Measurements from ENCODE around the gene ADGRF4. TPM values are rescaled to one million over a fixed set of nuclear protein-coding genes. Genes with fewer than 3 reads are reported as not detected.

ADGRF4 gene
- total RNA-seq, 1 donor from 2014 or later = 2.6 TPM

GRCh38 chr6:47681201-47681990 is 17.0 kb upstream of the ADGRF4 start:
- Mint-ChIP-seq H3K4me1 (ENCODE audit: low read depth) (no peaks in the 10 kb centered on the region), H3K4me3 (ENCODE audit: low read depth) (no peak overlapping the region), H3K27ac (no peak overlapping the region), H3K9me3 (ENCODE audit: low read depth) (no peaks in the 10 kb centered on the region), H3K27me3 (no peaks in the 10 kb centered on the region), H3K36me3 (ENCODE audit: insufficient read depth) (peaks cover under 1% of the 10 kb centered on the region)
- DNase-seq (ENCODE audit: low spot score, unreplicated experiment) = no peak
- TF ChIP-seq CTCF (IDR thresholded peaks at IDR 0.05; ENCODE audit: unreplicated experiment) = no peak

GRCh38 chr6:47686411-47686810 is 12.0 kb upstream of the ADGRF4 start:
- Mint-ChIP-seq H3K9me3 (ENCODE audit: low read depth) (no peaks in the 10 kb centered on the region), H3K27ac (no peak overlapping the region), H3K36me3 (ENCODE audit: insufficient read depth) (peaks cover 1% of the 10 kb centered on the region), H3K4me3 (ENCODE audit: low read depth) (no peak overlapping the region), H3K27me3 (no peaks in the 10 kb centered on the region), H3K4me1 (ENCODE audit: low read depth) (peaks cover 4% of the 10 kb centered on the region)
- DNase-seq (ENCODE audit: low spot score, unreplicated experiment) = no peak
- no peak for TF ChIP-seq CTCF (IDR thresholded peaks at IDR 0.05; ENCODE audit: unreplicated experiment)

GRCh38 chr6:47687432-47687831 is 10.9 kb upstream of the ADGRF4 start:
- H3K4me3 Mint-ChIP-seq (ENCODE audit: low read depth) = no peak overlapping the region
- H3K4me1 Mint-ChIP-seq (ENCODE audit: low read depth) = peaks cover 4% of the 10 kb centered on the region
- peaks cover 1% of the 10 kb centered on the region for H3K36me3 Mint-ChIP-seq (ENCODE audit: insufficient read depth)
- DNase-seq (ENCODE audit: low spot score, unreplicated experiment) = no peak
- no peaks in the 10 kb centered on the region for H3K9me3 Mint-ChIP-seq (ENCODE audit: low read depth)
- no peak for TF ChIP-seq CTCF (IDR thresholded peaks at IDR 0.05; ENCODE audit: unreplicated experiment)
- H3K27ac Mint-ChIP-seq = no peak overlapping the region
- H3K27me3 Mint-ChIP-seq = no peaks in the 10 kb centered on the region

- H3K4me1 Mint-ChIP-seq (ENCODE audit: low read depth) = peaks cover 4% of the 10 kb centered on the region
- no peak for DNase-seq (ENCODE audit: low spot score, unreplicated experiment)
Observed at GRCh38 chr6:47690214-47690613, 8.2 kb upstream of the ADGRF4 start.

GRCh38 chr6:47690791-47691190 is 7.6 kb upstream of the ADGRF4 start:
- H3K36me3 Mint-ChIP-seq (ENCODE audit: insufficient read depth) = peaks cover 1% of the 10 kb centered on the region
- H3K9me3 Mint-ChIP-seq (ENCODE audit: low read depth) = no peaks in the 10 kb centered on the region
- no peak for TF ChIP-seq CTCF (IDR thresholded peaks at IDR 0.05; ENCODE audit: unreplicated experiment)
- no peaks in the 10 kb centered on the region for H3K27me3 Mint-ChIP-seq
- H3K4me3 Mint-ChIP-seq (ENCODE audit: low read depth) = no peak overlapping the region
- H3K27ac Mint-ChIP-seq = no peak overlapping the region
- no peak for DNase-seq (ENCODE audit: low spot score, unreplicated experiment)
- peaks cover 4% of the 10 kb centered on the region for H3K4me1 Mint-ChIP-seq (ENCODE audit: low read depth)

More at GRCh38 chr6:47690214-47690613, 8.2 kb upstream of the ADGRF4 start:
- H3K27me3 Mint-ChIP-seq = no peaks in the 10 kb centered on the region
- H3K27ac Mint-ChIP-seq = no peak overlapping the region
- no peaks in the 10 kb centered on the region for H3K9me3 Mint-ChIP-seq (ENCODE audit: low read depth)
- TF ChIP-seq CTCF (IDR thresholded peaks at IDR 0.05; ENCODE audit: unreplicated experiment) = no peak
- H3K4me3 Mint-ChIP-seq (ENCODE audit: low read depth) = no peak overlapping the region
- peaks cover 1% of the 10 kb centered on the region for H3K36me3 Mint-ChIP-seq (ENCODE audit: insufficient read depth)

Data from progenitor cell of endocrine pancreas (in vitro differentiated cells).